IMR-90 (cell line): ENCODE results near the gene GTPBP3. TPM values are rescaled to one million over a fixed set of nuclear protein-coding genes. Genes with fewer than 3 reads are reported as not detected.

Experiments
- ATAC-seq: fragments of 200-7000 bp; cut with Tn5 transposase; 2 replicates; pipeline ENCODE4 v1.9.1; 2020; ENCODE audit warnings: low read depth, mild to moderate bottlenecking, moderate library complexity
- BruUV-seq: library from RNA; stranded (reverse); fragments of 400-500 nt; replicated peaks from 2 replicates; lab custom pipeline; 2021; lab: Mats Ljungman, UMichigan
- CTCF ChIA-PET: fragments of 300-600 bp; formaldehyde crosslinking; extraction: SDS; loops from one replicate; lab custom pipeline; 2021; ENCODE audit warnings: antibody characterized with exemption; lab: Yijun Ruan, JAX
- POLR2A ChIA-PET: fragments of 300-600 bp; sonication (Branson Sonifier 250); formaldehyde crosslinking; loops from one replicate; lab custom pipeline; 2022; ENCODE audit warnings: antibody characterized with exemption; ENCODE audit not compliant: unreplicated experiment; lab: Charles Lee
- DNase-seq: peaks from one replicate; pipeline ENCODE4 v3.0.0; 2013
- H2AFZ ChIP-seq: replicated peaks from 2 replicates; pipeline ENCODE3; 2013; ENCODE audit warnings: low read length, mild to moderate bottlenecking; ENCODE audit not compliant: poor library complexity
- H2AK5ac ChIP-seq: 2 replicates; pipeline ENCODE4 v1.6.1; 2013; ENCODE audit warnings: low read depth, low read length, inconsistent platforms
- H2AK9ac ChIP-seq: replicated peaks from 2 replicates; pipeline ENCODE3; 2013; ENCODE audit warnings: mild to moderate bottlenecking, low read depth, low read length, moderate library complexity; ENCODE audit not compliant: poor library complexity
- H2BK120ac ChIP-seq: 2 replicates; pipeline ENCODE4 v1.6.1; 2013; ENCODE audit warnings: low read depth, low read length, inconsistent platforms
- H2BK15ac ChIP-seq: 3 replicates; pipeline ENCODE4 v1.6.1; 2013; ENCODE audit warnings: low read depth, low read length, inconsistent platforms
- H2BK20ac ChIP-seq: 2 replicates; pipeline ENCODE4 v1.6.1; 2013; ENCODE audit warnings: low read depth, mild to moderate bottlenecking, inconsistent platforms, low read length, moderate library complexity
- H2BK5ac ChIP-seq: 2 replicates; pipeline ENCODE4 v1.6.1; 2013; ENCODE audit warnings: mild to moderate bottlenecking, low read depth, low read length, inconsistent platforms; ENCODE audit not compliant: poor library complexity, severe bottlenecking
- H3K14ac ChIP-seq: replicated peaks from 2 replicates; pipeline ENCODE4 v1.6.1; 2013; ENCODE audit warnings: low read depth, low read length, inconsistent platforms
- H3K18ac ChIP-seq: 2 replicates; pipeline ENCODE4 v1.6.1; 2013; ENCODE audit warnings: low read depth, low read length, control low read depth
- H3K23ac ChIP-seq: 2 replicates; pipeline ENCODE4 v1.6.1; 2013; ENCODE audit warnings: low read depth, low read length, inconsistent platforms
- H3K27ac ChIP-seq: 2 replicates; pipeline ENCODE4 v1.5.1; 2013; ENCODE audit warnings: mild to moderate bottlenecking, control low read depth, low read length; ENCODE audit not compliant: insufficient read depth
- H3K27me3 ChIP-seq: 2 replicates; pipeline ENCODE4 v1.6.1; 2013; ENCODE audit warnings: low read length; ENCODE audit not compliant: control insufficient read depth, insufficient read depth
- H3K36me3 ChIP-seq: 2 replicates; pipeline ENCODE4 v1.6.1; 2013; ENCODE audit warnings: low read length, mixed read lengths; ENCODE audit not compliant: control insufficient read depth, insufficient read depth
- H3K4ac ChIP-seq: 2 replicates; pipeline ENCODE4 v1.6.1; 2013; ENCODE audit warnings: low read depth, low read length, inconsistent platforms
- H3K4me1 ChIP-seq: 2 replicates; pipeline ENCODE4 v1.6.1; 2013; ENCODE audit warnings: low read length, mixed read lengths; ENCODE audit not compliant: control insufficient read depth, insufficient read depth
- H3K4me2 ChIP-seq: 2 replicates; pipeline ENCODE4 v1.6.1; 2013; ENCODE audit warnings: low read depth, mild to moderate bottlenecking, control low read depth, low read length, moderate library complexity
- H3K4me3 ChIP-seq: 2 replicates; pipeline ENCODE4 v1.5.1; 2013; ENCODE audit warnings: low read depth, mild to moderate bottlenecking, control low read depth, low read length, moderate library complexity; ENCODE audit not compliant: insufficient read depth
- H3K56ac ChIP-seq: 2 replicates; pipeline ENCODE4 v1.6.1; 2013; ENCODE audit warnings: low read length, inconsistent platforms; ENCODE audit not compliant: insufficient read depth; ENCODE audit errors: extremely low read depth
- H3K79me1 ChIP-seq, 2 experiments: 2 replicates each; pipeline ENCODE4 v1.6.1; 2013; ENCODE audit warnings: low read length in 2 of 2, inconsistent platforms in 1 of 2, low read depth in 1 of 2
- H3K9ac ChIP-seq: 2 replicates; pipeline ENCODE4 v1.6.1; 2013; ENCODE audit warnings: low read depth, low read length, control low read depth
- H3K9me1 ChIP-seq: 2 replicates; pipeline ENCODE4 v1.6.1; 2013; ENCODE audit warnings: low read length, inconsistent platforms; ENCODE audit not compliant: insufficient read depth
- H3K9me3 ChIP-seq: 2 replicates; pipeline ENCODE4 v1.6.1; 2013; ENCODE audit warnings: low read length; ENCODE audit not compliant: control insufficient read depth, insufficient read depth
- H4K20me1 ChIP-seq: 2 replicates; pipeline ENCODE4 v1.6.1; 2013; ENCODE audit warnings: low read length, inconsistent platforms; ENCODE audit not compliant: insufficient read depth
- H4K5ac ChIP-seq: 2 replicates; pipeline ENCODE4 v1.6.1; 2013; ENCODE audit warnings: mild to moderate bottlenecking, low read depth, low read length, control low read depth
- H4K8ac ChIP-seq, 2 experiments: 2 replicates each; pipeline ENCODE4 v1.6.1; 2013; ENCODE audit warnings: low read depth in 2 of 2, low read length in 2 of 2, control low read depth in 1 of 2, inconsistent platforms in 1 of 2
- H4K91ac ChIP-seq: 2 replicates; pipeline ENCODE4 v1.6.1; 2013; ENCODE audit warnings: low read depth, low read length, inconsistent platforms; ENCODE audit not compliant: insufficient read depth
- BHLHE40 ChIP-seq: fragments of 150-350 bp; IDR thresholded peaks from 2 replicates; pipeline ENCODE4 v1.6.1; 2016; ENCODE audit warnings: mild to moderate bottlenecking, low read depth, low read length
- CEBPB ChIP-seq: IDR thresholded peaks from 2 replicates; pipeline ENCODE4 v1.6.1; 2012; ENCODE audit warnings: low read depth, low read length, improper control_type of control experiment
- CHD1 ChIP-seq: IDR thresholded peaks from 2 replicates; pipeline ENCODE4 v1.6.1; 2012; ENCODE audit warnings: low read depth, low read length, improper control_type of control experiment
- CTCF ChIP-seq: conservative IDR thresholded peaks from 2 replicates; pipeline ENCODE4 v1.5.1; 2012; ENCODE audit warnings: mild to moderate bottlenecking, low read depth, low read length, improper control_type of control experiment
- FOS ChIP-seq: fragments of 150-350 bp; IDR thresholded peaks from 2 replicates; pipeline ENCODE4 v1.6.1; 2016; ENCODE audit warnings: low read depth, low read length
- MAZ ChIP-seq: IDR thresholded peaks from 2 replicates; pipeline ENCODE4 v1.6.1; 2012; ENCODE audit warnings: low read depth, mild to moderate bottlenecking, low read length, improper control_type of control experiment, moderate library complexity, borderline replicate concordance
- MXI1 ChIP-seq: IDR thresholded peaks from 2 replicates; pipeline ENCODE4 v1.6.1; 2012; ENCODE audit warnings: low read depth, mild to moderate bottlenecking, low read length, moderate library complexity, borderline replicate concordance
- NFE2L2 ChIP-seq: fragments of 150-350 bp; IDR thresholded peaks from 2 replicates; pipeline ENCODE4 v1.6.1; 2016; ENCODE audit warnings: low read depth, mild to moderate bottlenecking, low read length
- POLR2A ChIP-seq: IDR thresholded peaks from 2 replicates; pipeline ENCODE4 v1.6.1; 2012; ENCODE audit warnings: mild to moderate bottlenecking, low read depth, low read length
- RAD21 ChIP-seq: IDR thresholded peaks from 2 replicates; pipeline ENCODE4 v1.6.1; 2012; ENCODE audit warnings: low read length, improper control_type of control experiment
- RFX5 ChIP-seq: IDR thresholded peaks from 2 replicates; pipeline ENCODE4 v1.8.0; 2012; ENCODE audit warnings: low read depth, mild to moderate bottlenecking, low read length, moderate library complexity
- SMC3 ChIP-seq: fragments of 150-350 bp; IDR thresholded peaks from 2 replicates; pipeline ENCODE4 v1.6.1; 2016; ENCODE audit warnings: low read depth, mild to moderate bottlenecking, antibody characterized with exemption, low read length, moderate library complexity
- USF2 ChIP-seq: fragments of 150-350 bp; IDR thresholded peaks from 2 replicates; pipeline ENCODE4 v1.6.1; 2017; ENCODE audit warnings: mild to moderate bottlenecking, antibody characterized with exemption, low read length, low read depth
- WGBS, 2 experiments: methylation state at CpG; one replicate each; pipeline versions ENCODE4 v1.1.5 to v1.1.7; 2013; ENCODE audit warnings: missing lambda C conversion rate in 2 of 2; ENCODE audit not compliant: insufficient read length in 1 of 2; ENCODE audit errors: extremely low coverage in 2 of 2; 5-methylcytosine and 5-hydroxymethylcytosine counted together
- dilution Hi-C: fragments of 300-500 bp; cut with HindIII; formaldehyde crosslinking; loops from one replicate; pipeline ENCODE4 v1.14.3; 2018; ENCODE audit warnings: low sequenced_read_pairs; ENCODE audit not compliant: unreplicated experiment
- in situ Hi-C: fragments of 300-500 bp; cut with MboI; formaldehyde crosslinking; loops from 3 replicates; pipeline ENCODE4 v1.14.3; 2019; ENCODE audit warnings: low sequenced_read_pairs, inconsistent platforms, mixed read lengths
- intact Hi-C: fragments of 100-400 bp; cut with micrococcal nuclease; formaldehyde crosslinking; loops from 2 replicates; pipeline ENCODE4 v1.10.0; 2022
- polyA plus RNA-seq, 3 experiments: library from polyadenylated mRNA; depleted of rRNA; stranded (reverse); fragments of >200 nt; gene quantifications; 2 replicates each; pipeline ENCODE4 v1.2.3, GENCODE V29; 2012; ENCODE audit warnings: low replicate concordance in 1 of 3
- total RNA-seq: library from RNA; depleted of rRNA; stranded (reverse); fragments of >200 nt; gene quantifications from 2 replicates; pipeline ENCODE4 v1.2.3, GENCODE V29; 2012

The GTPBP3 gene
- total and polyA plus RNA-seq, 2 of the 4 experiments (the other 2 are of a cell fraction): 4.3 to 15.1 TPM

DNA sequence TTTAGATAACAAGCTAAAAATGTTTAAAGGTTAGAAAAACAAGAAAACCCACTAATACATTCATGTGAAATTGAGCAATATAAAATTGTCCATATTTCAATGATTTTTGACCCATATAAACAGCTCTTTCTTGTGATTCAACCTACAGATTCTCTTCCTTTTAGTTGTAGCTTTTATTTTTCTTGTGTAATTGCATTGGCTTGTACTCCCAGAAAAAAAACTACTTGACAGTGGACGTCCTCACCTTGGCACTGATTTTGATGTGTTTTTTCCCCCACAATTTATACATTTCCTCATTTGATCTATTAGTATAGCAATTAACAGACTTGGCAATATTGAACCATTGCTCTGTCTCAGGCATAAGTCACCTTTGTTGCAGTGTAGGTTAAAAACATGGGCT, 51.9 kb downstream of the GTPBP3 start:
- CTCF ChIA-PET: interaction anchor here (0.6 to 1.3 kb wide), 2 partner anchors 84 to 627 kb away, joined by 3 to 4 read pairs; partner anchors contain the start of gene MRPL34
- Histone ChIP-seq H2AFZ (no peak overlapping the region), H4K5ac (no peak overlapping the region), H3K4me1 (peaks cover 2% of the 10 kb centered on the region; the same call in 1 of the 2 replicates), H3K4ac (no peak overlapping the region), H3K4me2 (no peak overlapping the region), H3K79me1 (no peaks in the 10 kb centered on the region), H2BK20ac (no peak overlapping the region), H2BK120ac (no peak overlapping the region), H2AK9ac (no peak overlapping the region), H3K56ac (no peak overlapping the region), H3K36me3 (no peaks in the 10 kb centered on the region), H3K14ac (no peak overlapping the region), H3K9ac (no peak overlapping the region), H3K9me1 (no peaks in the 10 kb centered on the region), H2BK5ac (no peak overlapping the region), H3K27ac (no peak overlapping the region), H3K27me3 (peaks cover 3% of the 10 kb centered on the region), H2AK5ac (no peak overlapping the region), H3K9me3 (peaks cover 9% of the 10 kb centered on the region; the same call in 1 of the 2 replicates), H3K18ac (no peak overlapping the region), H2BK15ac (no peak overlapping the region), H4K8ac (no peak overlapping the region), H4K91ac (no peak overlapping the region), H3K23ac (no peak overlapping the region), H4K20me1 (no peaks in the 10 kb centered on the region), H3K4me3 (no peak overlapping the region)
- dilution Hi-C loops (no loop called here), intact Hi-C loops (no loop called here), in situ Hi-C loops (loop anchor here (5.0 kb wide), 1 partner anchor 42 kb away; no protein-coding TSS in a partner anchor)
- DNase-seq (no peak), ATAC-seq (no peak)
- WGBS, 2 experiments: no CpG with 5 or more reads among the region's 1 CpG
- no TSS peak for BruUV-seq
- POLR2A ChIA-PET: no interaction called here
- no peak for TF ChIP-seq RAD21
- TF ChIP-seq RFX5: no peak
- TF ChIP-seq POLR2A: no peak
- no peak for TF ChIP-seq SMC3
- TF ChIP-seq CEBPB: no peak
- no peak for TF ChIP-seq CHD1
- TF ChIP-seq MXI1: no peak
- no peak for TF ChIP-seq BHLHE40
- TF ChIP-seq FOS: no peak
- TF ChIP-seq USF2: no peak
- no peak for TF ChIP-seq MAZ
- TF ChIP-seq NFE2L2: no peak
- TF ChIP-seq CTCF: no peak
